CD4-positive, alpha-beta T cell treated with Interleukin-15 for 1 hour (primary cell): ENCODE measurements around the gene DGLUCY.
"Not testable (repeated sequence)": the region's sequence is repeated elsewhere in the genome, so short reads cannot be mapped to it uniquely, and the experiment has no call there.

Experiments used
- DNase-seq: peaks from one replicate; pipeline ENCODE4 v3.0.0-alpha.2; 2020

DGLUCY gene

GRCh38 chr14:91215381-91215780 is 101.5 kb downstream of the DGLUCY start:
- DNase-seq, result no peak

- DNase-seq, result no peak
Measured at GRCh38 chr14:91216731-91217226, 102.9 kb downstream of the DGLUCY start.

- no peak for DNase-seq
Measured at GRCh38 chr14:91218014-91218413, 104.1 kb downstream of the DGLUCY start.

- DNase-seq, result no peak
Measured at GRCh38 chr14:91219517-91220389, 105.9 kb downstream of the DGLUCY start.

- DNase-seq, result no peak
Measured at GRCh38 chr14:91220581-91221000, 106.7 kb downstream of the DGLUCY start.

GRCh38 chr14:91221270-91221669 is 107.4 kb downstream of the DGLUCY start:
- no peak for DNase-seq

- no peak for DNase-seq
Measured at GRCh38 chr14:91223028-91223783, 109.3 kb downstream of the DGLUCY start.

- no peak for DNase-seq
Measured at GRCh38 chr14:91225025-91225424, 111.2 kb downstream of the DGLUCY start.

GRCh38 chr14:91226360-91226759 is 112.5 kb downstream of the DGLUCY start:
- not testable (repeated sequence) for DNase-seq

- no peak for DNase-seq
Measured at GRCh38 chr14:91227183-91227628, 113.3 kb downstream of the DGLUCY start.

GRCh38 chr14:91228112-91229004 is 114.5 kb downstream of the DGLUCY start:
- DNase-seq, result peak; percentile 76

- DNase-seq, result no peak
Measured at GRCh38 chr14:91229005-91229382, 115.1 kb downstream of the DGLUCY start.

- DNase-seq, result peak; percentile 62
Measured at GRCh38 chr14:91229743-91230200, 115.9 kb downstream of the DGLUCY start.

GRCh38 chr14:91230397-91231035 is 116.6 kb downstream of the DGLUCY start:
- no peak for DNase-seq

- no peak for DNase-seq
Measured at GRCh38 chr14:91231446-91231845, 117.6 kb downstream of the DGLUCY start.

- DNase-seq, result no peak
Measured at GRCh38 chr14:91232052-91232451, 118.2 kb downstream of the DGLUCY start.

- no peak for DNase-seq
Measured at GRCh38 chr14:91232603-91233002, 118.7 kb downstream of the DGLUCY start.

GRCh38 chr14:91233936-91234790 is 120.3 kb downstream of the DGLUCY start:
- no peak for DNase-seq

GRCh38 chr14:91234791-91235114 is 120.9 kb downstream of the DGLUCY start:
- no peak for DNase-seq

GRCh38 chr14:91235841-91236240 is 122.0 kb downstream of the DGLUCY start:
- DNase-seq, result no peak

GRCh38 chr14:91237219-91237618 is 123.3 kb downstream of the DGLUCY start:
- no peak for DNase-seq
